ENCODE measurements around the gene GSTM4.

The GSTM4 gene

DNA sequence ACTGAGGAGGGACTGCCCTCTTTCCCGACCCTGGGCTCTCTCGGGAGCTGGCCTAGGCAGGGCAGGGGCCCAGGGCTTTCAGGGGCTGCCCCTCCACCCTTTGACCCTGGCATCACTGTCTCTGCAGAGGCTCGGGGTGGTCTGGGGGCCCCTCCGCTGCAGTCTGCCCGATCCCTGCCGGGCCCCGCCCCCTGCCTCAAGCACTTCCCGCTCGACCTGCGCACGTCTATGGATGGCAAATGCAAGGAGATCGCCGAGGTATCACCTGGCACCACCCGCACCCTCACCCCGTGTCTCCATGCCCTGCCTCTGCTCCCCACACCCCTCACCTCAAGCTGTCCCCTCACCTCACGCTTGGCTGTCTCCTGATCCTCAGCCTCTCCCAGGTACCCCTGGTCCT is 30.7 kb upstream of the GSTM4 start:
- no peak for DNase-seq

DNA sequence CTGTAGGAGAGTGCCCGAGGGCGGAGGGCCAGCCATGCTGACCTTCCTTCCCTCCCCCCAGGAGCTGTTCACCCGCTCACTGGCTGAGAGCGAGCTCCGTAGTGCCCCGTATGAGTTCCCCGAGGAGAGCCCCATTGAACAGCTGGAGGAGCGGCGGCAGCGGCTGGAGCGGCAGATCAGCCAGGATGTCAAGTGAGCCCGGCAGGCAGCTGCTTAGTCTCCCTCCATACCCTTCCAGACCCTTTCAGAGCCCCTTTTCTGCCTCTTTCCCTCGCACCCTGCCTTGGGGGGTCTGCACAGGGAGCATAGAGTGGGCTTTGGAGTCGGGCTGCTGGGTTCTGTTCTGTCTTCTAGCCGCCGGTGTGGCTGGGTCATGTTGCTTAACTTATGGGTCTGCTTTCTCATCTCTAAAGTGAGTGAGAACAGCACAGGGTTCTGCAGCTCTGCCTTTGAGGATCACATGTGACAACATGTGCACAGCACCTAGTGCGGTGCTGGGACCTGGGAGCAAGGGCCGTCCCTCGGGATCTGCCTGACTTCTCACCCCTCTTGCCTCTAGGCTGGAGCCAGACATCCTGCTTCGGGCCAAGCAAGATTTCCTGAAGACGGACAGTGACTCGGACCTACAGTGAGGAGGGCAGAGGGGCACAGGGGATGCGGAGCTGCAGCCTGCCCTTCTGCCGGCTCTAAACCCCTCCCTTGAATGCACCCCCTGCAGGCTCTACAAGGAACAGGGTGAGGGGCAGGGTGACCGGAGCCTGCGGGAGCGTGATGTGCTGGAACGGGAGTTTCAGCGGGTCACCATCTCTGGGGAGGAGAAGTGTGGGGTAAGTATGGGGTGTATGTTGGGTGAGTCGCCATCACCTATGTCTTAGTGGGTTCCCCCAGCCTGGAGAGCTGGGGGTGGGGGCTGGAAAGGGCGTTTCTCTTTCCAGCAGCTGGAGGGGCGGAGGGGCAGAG is 30.0 kb upstream of the GSTM4 start:
- no peak for DNase-seq

DNA sequence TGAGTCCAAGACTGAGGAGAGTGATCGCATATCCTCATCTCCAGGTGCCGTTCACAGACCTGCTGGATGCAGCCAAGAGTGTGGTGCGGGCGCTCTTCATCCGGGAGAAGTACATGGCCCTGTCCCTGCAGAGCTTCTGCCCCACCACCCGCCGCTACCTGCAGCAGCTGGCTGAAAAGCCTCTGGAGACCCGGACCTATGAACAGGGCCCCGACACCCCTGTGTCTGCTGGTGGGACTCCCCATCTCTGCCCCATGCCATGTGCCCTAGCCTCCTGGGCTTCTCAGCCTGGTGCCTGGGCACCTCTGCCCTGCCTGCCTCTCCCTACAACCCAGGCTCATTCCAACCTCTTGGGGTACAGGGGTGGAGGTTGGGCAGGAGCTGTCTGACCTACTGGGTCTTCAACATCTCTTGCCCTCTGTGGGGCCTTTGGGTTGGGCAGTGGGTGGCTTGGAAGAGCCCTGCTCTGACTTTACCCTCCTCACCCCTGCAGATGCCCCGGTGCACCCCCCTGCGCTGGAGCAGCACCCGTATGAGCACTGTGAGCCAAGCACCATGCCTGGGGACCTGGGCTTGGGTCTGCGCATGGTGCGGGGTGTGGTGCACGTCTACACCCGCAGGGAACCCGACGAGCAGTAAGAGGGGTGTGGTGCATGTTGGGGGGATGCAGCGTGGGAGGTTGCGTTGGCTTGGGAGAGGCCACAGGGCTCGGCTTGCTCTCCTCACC is 29.1 kb upstream of the GSTM4 start:
- DNase-seq, result no peak

DNA sequence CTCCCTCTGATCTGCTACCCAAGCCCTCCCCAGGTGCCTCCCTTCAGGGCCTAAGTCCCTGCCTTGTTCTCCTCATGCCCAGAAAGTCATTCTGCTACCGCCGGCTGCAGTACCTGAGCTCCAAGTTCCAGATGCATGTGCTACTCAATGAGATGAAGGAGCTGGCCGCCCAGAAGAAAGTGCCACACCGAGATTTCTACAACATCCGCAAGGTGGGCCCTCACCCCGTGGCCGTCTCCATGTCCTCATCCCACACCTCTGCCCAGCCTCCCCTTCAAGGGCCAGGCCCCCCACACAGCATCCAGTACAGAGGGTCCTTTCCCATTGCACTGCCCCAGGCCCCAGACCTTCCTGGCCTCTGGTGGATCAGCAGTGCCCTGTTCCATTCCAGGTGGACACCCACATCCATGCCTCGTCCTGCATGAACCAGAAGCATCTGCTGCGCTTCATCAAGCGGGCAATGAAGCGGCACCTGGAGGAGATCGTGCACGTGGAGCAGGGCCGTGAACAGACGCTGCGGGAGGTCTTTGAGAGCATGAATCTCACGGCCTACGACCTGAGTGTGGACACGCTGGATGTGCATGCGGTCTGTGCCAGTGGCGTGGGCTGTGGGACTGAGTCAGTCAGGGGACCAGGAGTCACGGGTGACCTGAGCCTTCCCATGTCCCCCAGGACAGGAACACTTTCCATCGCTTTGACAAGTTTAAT is 28.1 kb upstream of the GSTM4 start:
- no peak for DNase-seq

DNA sequence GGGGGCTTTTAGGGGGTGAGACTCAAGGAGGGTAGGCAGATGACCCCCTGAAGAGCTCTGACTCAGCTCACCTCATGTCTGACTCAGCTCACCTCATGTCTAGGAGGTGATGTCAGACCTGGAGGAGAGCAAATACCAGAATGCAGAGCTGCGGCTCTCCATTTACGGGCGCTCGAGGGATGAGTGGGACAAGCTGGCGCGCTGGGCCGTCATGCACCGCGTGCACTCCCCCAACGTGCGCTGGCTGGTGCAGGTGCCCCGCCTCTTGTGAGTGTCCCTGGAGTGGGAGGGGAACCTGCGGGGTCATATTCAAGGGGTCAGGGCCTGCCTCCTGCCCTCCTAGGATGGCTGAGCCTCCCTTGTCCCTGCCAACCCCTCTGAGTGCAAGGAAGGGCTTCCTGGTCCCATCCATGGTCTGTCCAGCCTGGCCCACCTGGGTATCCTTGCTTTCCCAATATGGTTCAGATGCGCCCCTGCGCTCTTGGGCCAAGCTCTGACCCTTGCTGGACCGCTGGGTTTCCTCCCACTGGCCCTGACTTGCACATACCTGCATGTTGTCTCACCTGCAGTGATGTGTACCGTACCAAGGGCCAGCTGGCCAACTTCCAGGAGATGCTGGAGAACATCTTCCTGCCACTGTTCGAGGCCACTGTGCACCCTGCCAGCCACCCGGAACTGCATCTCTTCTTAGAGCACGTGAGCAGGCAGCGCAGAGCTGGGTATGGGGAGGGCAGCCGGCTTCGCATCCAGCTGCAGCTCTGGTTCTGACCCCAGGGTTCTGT is 27.2 kb upstream of the GSTM4 start:
- DNase-seq, result no peak

DNA sequence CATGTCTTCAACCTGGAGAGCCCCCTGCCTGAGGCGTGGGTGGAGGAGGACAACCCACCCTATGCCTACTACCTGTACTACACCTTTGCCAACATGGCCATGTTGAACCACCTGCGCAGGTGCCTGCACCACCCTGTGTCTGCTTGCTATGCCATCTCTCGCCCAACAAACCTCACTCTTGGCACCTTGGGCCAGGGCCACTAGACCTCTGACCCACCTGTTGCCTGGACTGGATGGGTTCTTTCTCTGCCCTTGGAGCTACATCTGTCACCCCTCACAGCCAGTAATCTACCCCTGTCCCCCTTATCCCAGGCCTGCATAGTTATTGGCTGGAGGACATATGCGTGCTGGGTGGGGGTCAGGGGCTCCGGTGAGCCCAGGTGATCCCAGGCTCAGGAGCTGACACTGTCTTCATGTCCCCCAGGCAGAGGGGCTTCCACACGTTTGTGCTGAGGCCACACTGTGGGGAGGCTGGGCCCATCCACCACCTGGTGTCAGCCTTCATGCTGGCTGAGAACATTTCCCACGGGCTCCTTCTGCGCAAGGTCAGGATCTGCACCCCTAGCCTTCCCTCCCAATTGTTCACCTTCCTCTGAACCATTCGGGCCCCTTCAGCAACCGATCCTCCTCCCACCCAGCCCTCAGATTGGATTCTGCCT is 26.4 kb upstream of the GSTM4 start:
- DNase-seq, result no peak

DNA sequence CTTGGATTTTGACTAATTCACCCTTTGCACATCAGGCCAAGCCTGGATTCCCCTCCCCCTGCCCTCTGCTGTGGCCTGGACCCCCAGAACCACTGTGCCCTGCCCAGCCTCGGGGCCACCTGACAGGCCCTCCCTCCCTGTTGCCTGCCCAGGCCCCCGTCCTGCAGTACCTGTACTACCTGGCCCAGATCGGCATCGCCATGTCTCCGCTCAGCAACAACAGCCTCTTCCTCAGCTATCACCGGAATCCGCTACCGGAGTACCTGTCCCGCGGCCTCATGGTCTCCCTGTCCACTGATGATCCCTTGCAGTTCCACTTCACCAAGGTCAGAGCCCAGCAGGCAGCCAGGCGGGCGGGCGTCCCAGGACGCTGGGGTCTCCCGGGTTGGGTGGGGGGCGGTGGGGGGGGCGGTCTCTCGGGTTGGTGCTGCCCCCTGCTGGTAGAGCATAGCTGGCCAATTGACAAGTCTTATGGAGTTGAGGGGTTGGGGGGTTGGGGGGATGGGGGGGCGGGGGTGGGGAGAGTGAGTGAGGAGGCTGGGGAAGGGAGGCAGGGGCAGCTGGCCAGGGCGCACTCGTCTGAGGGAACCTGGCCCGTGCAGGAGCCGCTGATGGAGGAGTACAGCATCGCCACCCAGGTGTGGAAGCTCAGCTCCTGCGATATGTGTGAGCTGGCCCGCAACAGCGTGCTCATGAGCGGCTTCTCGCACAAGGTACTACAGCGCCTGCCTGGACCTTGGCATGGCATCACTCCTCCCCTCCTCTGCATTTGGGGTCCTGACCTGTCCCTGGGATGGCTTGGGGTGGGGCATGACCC is 25.6 kb upstream of the GSTM4 start:
- no peak for DNase-seq

DNA sequence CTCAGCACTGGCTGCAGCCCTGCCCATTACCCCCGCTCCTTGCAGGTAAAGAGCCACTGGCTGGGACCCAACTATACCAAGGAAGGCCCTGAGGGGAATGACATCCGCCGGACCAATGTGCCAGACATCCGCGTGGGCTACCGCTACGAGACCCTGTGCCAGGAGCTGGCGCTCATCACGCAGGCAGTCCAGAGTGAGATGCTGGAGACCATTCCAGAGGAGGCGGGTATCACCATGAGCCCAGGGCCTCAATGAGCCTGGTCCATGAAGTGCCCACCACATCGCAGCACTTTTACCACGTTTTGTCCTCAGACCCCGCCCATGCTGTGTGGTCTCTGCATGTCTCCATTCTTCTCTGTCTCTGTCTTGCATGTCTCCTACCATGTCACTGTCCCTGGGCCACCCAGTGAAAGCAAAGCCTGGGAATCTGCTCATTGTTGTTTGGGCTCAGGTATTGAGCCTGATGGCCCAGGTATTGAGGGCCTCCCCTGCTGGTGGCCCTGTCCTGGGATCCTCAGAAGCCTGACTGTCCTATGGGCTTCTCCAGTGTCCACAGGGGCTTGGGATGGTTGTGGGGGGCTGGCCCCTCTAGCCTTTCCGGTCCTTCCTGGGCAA is 24.9 kb upstream of the GSTM4 start:
- DNase-seq, result no peak

DNA sequence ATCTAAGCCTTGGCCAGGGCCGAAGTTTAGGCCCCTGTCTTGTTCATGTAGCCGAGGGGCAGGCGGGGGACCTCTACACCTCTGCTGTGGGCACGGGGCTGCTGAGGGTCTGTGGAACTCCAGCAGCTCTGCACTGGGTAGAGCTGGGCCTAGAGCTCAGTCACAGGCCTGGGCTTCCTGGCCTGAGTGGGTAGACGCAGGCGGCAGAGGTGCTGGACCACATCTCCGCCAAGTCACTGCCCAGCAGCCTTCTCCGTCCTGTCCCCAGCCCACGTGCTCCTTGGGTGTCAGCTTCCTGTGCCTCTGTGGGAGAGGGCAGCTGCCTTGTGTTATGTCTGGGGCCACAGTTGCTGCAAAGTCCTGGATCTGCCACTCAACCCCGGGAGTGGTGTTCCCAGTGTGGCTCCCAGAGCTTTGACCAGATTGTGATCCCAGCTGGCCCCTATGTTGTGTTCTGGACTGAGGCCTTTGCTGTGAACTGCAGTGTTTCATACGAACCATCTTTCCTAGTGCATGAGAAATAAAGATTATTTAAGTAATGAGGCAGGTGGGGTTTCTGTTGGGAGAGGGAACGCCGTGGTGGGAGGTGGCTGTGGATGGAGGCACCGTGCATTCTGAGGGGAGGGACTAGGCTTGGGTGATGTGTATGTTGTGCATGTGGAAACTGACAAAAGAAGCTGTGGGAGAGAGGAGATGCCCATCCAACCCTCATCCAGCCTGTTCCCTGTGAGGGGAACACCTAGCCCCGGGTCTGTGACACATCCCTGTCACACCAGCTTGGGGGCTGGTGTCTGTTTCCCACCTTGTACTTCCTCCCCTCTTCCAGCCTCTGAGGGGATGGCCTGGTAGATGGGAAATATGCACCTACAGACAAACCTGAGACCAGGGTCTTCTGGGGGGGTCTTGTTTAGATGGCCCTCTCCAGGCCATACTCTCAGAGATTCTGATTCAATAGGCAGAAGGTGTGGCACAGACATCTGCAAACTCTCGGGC is 24.1 kb upstream of the GSTM4 start:
- DNase-seq, result no peak

DNA sequence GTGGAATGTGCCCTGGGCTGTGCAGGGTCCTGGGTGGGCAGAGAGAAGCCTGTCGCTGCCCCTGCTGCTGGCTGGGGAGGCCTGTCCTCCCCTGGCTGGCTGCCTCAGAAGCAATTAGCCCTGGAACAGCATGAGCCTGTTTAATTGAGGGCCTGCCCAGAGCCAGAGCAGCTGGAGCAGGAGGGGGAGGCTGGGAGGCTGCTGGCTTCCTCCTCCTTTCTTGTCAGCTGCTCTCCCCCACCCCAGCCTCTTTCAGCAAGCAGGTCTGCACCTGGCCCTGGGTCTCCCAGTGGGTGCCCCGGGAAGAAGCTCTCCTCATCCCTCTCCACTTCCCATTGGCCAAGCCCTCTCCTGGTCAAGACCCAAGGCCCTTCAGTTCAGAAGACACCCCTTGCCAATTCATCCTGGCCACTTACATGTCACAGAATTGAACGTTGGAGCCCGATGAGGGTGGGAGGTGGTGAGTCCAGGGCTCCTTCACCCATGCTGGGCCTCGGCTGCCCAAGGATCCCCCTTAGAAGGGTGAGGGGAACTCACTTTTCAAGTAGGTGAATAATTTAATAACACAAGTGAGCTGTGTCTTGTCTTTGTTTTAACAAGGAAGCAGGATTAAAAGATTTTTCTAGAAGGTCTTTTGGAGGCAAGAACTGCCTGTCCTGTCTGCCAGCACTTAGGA is 23.1 kb upstream of the GSTM4 start:
- peak; percentile 3 for DNase-seq

DNA sequence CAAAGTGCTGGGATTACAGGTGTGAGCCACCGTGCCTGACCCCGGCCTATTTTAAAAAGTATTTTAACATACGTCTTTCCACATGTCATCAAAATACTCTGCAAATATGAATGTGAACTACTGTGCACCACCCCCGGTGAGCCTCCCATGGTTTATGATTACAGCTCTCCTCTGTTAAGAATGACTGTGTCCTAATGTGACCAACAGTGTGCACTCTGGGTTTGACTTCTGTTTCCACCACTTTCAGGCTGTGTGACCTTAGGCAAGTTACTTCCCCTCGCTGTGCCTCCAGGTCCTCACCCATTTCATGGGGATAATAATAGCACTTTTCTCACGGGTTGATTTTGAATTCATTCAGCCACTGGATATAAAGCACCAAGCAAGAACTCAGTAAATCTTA is 21.6 kb upstream of the GSTM4 start:
- DNase-seq, result no peak

DNA sequence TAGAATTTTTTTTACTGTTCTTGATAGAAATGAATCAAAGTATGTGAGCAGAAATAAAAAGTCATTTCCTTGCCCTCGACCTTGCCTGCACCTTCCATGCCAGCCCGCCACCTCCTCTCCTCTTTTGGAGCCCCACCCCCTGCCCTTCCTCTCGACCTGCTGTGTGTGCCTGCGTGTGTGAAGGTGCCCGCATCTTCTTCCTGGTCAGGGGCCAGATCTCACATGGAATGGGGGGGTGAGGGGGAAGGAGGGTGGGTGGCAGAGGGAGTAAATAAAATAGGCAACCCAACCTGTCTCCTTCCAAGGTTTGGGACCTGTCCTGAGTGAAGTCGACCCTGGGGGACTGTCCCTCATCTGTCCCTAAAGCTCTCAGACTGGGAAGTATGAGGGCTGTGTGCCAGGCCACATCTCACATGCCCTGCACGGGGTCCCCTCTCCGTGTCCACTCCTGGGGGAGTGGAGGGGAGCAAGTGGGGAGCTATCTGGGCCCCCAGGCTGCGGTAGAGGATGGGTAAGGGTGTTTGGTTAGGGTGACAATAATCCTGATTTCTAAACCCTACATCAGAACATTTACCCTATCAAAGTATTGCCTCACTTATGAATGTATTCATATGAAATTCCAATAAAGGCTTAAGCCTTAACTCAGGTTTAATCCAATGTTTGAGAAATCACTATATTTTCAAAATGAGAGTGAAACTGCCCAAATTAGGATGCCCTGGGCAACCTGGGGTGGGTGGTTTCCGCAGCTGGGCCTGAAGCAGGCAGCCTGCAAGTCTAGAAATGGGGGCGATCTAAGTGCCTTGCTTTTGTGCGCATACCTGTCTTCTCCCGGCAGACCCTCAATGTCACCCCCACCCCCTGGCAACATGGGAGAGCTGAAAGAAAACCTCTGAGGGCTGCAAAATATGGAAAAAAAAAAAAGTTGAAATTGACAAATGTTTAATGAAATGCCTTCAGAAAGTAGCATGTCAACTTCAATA is 20.8 kb upstream of the GSTM4 start:
- no peak for DNase-seq

DNA sequence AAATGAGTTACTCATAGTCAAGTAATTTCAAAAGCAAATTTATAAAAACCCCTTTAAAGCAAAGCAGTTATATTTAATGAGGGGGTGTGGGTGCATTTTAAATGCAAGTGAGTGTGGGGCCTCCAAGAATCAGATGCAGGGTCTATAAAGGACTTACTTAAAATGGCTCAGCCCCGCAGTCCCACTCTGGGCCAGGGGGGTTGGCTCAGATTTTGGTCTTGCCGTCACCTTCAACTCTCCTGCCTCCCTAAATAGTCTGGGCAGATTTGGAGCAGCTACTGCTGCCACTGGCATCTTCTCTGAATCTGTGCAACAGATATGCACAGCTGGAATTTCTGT is 20.1 kb upstream of the GSTM4 start:
- DNase-seq, result no peak

DNA sequence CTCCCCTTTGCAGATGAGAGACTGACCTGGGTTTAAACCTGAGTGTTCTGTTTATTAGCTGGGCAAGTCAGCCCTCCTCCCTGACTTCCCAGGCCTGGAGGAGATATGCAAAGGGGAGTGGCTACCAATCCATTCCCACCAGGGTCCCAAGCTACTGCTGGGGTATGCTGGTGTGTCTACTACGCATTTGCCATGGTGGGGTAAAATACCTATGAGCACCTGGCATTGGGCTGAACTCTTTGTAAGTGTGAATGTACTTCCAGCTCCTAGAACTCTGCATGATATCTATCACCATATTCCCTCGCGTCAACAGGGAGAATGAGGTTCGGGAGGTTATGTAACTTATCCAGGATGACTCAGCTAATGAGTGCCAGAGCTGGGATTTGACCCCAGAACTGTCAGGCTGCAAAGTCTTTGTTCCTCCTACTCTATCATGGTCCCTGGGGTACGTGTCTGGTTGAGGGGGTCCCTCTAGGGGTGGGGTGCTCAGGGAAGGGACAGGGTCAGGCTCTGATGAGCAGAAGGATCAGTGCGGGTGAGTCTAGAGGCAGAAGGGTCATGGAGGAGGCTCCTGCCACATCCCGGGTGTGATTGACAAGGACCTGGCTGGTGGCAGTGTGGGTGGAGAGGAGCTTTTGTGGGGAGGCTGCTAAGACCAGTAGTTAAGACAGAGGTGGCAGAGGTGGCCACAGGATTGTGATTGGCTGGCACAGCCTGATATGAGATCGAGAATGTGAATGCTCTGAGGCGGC is 19.5 kb upstream of the GSTM4 start:
- DNase-seq, result no peak

DNA sequence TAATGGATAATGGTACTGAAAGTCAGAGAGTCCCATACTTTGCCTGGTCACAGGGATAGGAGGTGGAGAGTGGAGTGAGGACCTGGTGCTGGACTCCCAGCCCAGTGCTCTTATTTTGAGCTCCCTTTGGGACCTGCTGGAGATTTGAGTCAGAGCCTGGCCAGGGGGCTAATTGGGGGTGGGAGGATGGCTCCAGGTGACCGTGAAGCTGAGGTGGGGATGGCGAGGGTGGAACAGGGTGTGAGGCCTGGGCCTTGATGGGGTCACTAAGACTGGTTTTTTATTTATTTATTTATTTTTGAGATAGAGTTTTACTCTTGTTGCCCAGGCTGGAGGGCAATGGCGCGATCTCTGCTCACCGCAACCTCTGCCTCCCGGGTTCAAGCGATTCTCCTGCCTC is 18.5 kb upstream of the GSTM4 start:
- DNase-seq, result no peak

DNA sequence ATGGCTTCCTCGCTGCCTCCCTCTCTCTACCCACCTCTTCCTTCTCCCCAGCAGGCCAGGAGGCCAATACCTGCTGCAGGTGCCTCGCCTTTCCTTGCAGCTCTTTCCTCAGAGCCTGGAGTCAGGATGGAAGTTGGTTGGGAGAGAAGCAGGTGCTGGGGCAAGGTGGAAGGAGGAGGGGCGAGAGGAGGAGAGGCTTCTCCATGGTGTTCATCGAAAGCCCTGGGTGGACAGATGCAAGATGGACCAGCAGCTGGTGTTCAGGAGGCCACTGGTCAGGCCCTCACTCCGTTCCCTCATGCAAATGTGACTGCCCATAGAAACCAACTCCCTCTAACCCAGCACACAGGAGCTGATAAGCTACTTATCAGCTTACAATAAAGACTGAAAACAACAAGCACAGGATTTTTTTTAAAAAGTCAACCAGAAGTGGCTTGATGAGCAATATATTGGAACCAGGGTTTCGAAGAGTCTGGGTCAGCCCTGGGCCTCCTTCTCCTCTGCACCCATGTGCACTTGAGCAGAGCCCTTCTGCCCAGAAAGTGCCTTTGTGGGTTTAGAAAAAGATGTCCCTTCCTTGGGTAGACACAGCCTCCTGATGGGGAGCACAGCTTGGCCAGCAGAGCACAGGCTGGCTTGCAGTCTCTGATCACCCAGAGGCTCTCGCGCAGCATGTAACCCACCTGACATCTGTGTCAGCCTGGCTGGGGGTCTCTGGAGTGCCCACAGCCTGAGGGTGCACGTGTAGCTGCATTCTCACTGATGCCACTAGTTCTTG is 16.6 kb upstream of the GSTM4 start:
- DNase-seq, result no peak

Measured in NCI-H2029 treated with DMSO at 0.1 percent for 48 hours (cell line).